CD1c-positive myeloid dendritic cell (primary cell): ENCODE data around the gene C2CD4A.

ENCODE experiments used
- DNase-seq: peaks from one replicate; pipeline ENCODE4 v3.0.0-alpha.2; 2016; ENCODE audit errors: extremely low spot score

C2CD4A gene

DNA sequence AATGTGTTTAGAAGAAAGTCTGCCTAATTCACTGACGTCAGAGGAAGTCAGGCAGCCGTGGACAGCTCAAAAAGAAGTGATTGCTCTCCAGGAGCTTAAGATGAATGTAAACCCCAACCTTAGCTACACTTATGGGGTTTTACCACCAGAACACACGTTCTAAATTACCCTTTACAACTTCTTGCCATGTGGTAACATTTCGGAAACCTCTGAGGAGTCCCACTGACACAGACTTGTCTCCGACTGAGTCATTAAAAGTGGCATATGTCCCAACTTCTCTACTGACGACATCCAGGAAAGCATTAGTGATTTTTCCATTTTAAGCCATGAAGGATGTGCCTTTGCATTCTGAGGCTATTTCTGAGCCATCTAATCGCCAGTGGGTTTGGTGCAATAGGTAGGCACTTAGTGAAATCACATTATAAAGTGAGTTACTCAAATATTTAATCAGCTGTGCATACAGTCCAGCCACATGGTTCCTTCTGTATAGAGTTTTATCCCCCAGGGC lies 32.4 kb downstream of the C2CD4A start:
- DNase-seq = peak; percentile 6

DNA sequence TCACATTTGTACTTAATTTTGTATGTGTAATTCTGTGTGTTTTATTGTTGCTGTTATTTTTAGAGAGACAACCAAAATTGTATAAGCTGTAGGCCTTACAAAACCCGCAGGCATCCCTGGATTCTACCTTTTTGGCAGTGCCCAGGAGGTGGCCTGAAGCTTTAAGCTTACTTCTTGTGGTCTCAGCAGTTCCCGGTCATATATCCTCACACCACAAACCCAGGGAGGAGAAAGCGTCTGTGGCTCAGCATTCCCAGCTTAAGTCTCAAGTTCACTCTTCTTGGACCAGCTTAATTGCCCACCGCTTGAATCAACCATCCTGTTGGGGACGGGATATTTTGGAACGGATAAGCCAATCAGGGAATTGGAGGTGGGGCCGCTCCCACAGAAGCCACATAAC lies 36.7 kb downstream of the C2CD4A start:
- DNase-seq = no peak

DNA sequence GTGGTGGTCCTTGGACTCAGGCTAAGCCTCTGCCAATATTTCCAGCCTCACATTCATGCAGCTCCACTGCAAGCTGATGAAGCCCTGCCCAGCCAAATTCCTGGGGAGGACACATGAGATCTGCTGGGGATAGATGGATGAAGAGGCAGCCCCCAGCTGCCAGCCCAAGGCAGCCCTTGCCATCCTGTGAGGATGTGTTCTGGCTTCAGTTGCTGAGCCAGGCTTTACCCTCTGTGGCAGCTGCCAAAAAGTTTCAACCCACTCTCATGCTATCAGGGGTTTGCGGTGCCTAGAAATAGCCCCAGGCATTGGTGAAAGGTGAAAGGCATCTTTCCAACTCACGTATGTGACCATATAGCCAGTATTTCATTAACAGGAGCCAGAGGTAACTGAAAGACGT lies 37.6 kb downstream of the C2CD4A start:
- no peak for DNase-seq

DNA sequence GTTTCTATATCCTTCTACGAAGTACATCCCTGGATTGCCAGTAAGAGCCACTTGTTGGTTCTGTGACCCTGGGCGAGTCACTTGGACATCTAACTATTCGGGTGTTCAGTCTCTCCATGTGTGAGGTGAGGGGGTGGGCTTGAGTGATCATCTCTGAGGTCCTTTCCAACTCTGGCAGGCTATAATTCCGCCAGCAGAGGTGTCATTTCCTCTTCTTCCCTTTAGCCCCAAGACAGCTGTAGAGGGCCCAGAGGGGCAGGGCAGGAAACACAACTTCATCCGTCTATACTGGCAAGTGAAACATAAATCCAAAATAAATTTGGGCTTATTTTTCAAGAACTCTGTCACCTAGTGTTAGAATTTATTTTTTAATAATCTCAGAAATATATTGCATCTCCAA lies 38.1 kb downstream of the C2CD4A start:
- DNase-seq = no peak

DNA sequence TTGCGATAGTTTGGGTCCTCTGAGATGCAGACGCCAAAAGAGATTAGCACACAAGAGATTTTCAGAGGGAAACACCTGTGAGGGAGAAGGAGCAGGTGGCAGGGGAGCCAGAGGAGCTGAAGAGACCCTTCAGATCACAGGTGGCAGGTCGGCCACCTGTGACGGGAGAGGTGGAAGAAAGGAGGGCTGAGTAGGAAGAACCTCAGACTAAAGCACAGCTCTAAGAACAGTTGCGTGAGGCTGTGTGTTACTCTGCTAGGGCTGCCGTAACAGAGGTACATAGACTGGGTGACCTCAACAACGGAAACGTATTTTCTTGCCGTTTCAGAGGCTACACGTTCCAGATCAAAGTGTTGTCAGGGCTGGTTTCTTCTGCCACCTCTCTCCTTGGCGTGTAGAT lies 38.5 kb downstream of the C2CD4A start:
- no peak for DNase-seq

DNA sequence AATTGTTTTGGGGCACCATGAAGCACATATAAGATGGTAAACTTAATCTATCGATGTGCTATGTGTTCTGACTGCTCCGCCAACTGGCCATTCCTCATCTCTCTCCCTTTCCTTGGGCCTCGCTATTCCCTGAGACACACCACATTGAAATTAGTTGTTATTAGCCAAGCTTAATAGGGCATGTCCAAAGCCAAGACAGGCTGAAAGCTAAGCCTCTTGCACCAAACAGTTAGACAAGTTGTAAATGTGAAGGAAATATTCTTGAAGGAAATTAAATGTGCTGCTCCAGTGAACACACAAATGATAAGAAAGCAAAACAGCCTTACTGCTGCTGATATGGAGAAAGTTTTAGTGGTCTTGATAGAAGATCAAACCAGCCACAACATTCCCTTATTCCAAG lies 39.3 kb downstream of the C2CD4A start:
- no peak for DNase-seq

DNA sequence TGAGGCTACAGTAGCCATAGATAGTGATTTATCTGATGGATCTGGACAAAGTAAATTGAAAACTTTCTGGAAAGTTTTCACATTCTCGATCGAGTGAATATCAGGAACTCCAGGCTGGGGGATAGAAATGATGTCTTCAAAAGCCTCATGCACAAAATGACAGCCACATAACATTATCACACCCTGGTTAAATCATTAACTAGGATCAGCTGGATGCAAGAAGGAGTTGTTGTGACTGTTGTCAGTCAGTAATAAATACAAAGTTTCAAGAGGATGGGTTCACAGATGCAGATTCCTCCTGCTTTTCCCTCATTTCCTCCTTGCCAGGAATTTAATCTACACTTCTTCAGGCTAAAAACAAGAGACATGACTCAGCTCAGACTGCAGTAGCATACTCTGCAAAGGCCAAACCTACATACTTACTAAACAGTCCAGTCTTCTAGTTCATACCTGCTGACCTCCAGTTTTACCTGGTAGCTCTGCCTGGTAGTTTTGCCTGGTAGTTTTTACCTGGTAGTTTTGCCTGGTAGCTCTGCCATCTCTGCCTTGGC lies 40.9 kb downstream of the C2CD4A start:
- no peak for DNase-seq

DNA sequence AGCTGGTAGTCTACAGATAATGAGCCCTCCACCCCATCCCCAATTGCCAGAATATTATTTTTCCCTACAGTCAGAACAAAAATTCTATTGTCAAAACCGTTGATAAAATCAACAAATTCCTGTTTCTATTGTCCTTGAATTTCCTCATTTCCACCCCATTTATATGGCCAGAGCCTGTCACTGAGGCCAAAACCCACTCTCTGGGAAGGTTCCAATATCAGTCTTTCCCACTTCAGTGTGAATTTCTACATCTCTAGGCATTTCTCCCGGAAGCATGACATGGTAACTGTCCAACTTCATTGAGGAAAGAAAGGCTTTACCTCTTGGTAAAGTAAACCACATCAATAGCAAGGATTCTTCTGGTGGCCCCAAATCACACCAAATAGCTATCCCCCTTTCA lies 41.6 kb downstream of the C2CD4A start:
- no peak for DNase-seq

DNA sequence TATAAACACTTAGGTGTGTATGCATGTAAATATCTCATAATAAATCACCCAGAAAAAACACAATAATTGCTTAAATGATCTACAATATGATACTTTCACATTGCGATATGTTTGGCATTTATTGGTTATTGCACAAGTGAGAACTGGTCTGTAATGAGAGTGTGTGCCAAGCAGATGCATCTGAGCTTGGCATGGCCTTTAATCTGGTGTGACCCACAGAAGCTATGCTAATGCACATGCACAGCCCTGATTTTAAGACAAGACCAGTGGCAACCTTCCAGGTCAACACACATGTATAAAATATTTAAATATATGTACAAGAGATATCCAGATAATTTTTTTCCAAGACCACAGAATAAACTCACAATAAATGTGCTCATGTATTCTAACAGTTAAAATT lies 42.7 kb downstream of the C2CD4A start:
- DNase-seq = no peak

DNA sequence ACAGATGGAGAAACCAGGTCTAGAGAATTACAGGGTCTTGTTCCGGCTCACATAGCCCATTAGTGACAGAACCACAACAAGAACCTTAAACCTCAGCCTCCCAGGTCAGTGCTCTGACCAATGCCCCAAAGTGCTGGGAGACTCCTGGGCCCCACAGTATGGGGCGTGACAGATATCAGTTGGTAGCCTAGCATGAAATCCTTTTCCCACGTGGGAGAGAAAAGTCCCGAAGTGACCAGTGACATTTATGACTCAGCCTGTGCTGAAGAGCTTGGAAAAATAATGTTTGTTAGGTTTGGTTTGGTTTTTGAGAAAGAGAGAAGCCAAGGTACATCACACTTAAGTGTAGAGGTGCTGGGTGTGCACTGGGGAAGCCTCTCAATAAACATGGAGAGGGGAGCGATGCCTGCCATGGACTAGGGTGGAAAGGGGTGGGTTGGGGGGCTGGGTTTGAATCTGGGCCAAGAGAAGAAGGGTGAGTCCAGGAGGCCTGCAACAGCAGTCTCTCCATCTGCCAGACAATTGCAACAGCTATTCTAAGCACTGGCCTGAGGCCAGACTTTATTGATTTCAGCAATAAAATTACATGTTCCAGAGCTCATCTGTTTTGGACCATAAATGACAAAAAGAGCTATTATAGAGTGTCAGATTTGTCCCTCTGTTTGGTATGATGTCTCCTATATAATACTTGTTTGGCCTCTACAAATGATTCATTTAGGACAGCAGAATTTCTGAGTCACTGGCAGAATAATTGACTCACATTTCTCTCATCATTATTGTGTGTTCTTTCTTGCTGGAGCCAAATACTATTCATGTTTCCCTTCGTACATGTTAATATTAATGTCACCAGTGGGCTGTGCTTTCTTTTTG lies 43.4 kb downstream of the C2CD4A start:
- no peak for DNase-seq

DNA sequence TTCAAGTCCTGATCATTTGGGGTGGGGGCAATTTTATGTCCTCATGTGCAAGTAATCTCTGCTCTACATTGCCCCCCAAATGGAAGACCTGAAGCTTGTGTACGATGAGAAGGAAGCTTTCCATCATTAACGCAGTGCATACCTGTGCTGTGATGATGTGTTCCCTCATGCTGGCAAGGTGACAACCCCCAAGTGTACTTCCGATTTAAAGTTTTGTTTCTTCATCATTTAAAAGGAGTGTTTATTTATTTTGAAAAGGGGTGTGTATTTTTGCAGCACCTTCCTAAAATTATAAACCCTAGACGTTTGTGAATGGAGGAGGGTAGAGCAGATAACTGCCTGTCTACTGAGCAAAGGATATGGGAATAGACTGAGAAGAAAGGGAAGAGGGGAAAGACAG lies 45.3 kb downstream of the C2CD4A start:
- DNase-seq = no peak

DNA sequence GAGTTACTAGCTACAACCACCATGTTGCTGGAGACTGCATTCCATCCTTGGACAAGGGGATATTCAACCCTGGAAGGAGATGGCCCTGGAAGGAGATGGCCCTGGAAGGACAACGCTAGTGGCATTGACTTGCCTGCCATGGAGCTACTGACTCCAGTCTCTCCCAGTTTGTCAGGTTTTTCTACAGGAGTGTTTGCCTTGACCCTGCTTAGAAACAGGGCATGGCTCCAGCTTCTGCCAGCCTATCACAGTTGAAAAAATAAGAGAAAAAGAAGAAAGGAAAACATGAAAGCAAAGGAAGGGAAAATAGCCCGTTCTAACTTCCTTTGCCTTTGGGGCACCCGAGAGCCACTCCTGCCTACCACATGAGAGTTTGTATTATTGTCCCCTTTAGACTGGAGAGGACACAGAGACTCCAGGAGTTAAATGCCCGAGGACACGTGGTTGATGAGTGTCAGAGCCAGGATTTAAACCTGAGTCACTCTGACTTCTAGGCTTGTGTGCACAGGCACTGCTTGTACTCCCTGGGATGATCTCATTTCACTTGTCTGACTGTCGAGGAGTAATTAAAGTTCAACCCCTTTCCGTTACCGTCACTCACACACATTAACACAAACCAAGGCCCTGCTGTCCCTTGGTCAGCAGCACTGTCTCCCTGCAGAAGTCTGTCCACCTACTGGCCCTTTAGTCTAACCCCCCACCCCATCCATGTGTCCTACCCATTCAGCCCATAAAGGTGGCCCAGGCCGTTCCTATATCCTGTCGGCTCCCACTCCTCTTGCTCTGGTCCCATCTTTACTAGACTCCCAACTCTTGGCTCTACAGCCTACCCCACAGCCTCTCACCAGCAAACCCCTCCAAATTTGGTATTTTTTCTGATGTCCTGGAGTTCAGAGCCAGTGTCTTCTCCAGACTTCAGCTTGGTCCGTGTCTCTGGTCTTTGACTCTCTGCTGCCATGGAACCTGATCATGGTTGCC lies 46.1 kb downstream of the C2CD4A start:
- DNase-seq = no peak

DNA sequence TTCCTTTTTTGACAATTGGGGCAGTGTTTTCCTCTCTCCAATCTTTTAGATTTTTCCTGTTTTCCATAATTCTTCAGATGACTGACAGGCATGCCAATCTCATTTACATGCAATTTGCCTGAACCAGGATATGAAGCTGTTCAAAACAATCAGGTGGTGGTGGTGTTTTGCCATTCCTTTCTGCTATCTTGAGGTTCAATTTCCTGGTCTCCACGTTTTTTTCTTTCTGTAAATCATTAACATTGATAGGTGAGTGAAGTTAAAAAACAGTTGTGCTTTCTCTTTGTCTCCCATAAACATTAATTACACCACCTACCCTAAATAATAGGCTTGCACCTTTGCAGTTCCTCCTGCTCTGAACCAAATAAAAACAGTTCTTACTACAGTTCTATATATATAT lies 49.1 kb downstream of the C2CD4A start:
- no peak for DNase-seq

DNA sequence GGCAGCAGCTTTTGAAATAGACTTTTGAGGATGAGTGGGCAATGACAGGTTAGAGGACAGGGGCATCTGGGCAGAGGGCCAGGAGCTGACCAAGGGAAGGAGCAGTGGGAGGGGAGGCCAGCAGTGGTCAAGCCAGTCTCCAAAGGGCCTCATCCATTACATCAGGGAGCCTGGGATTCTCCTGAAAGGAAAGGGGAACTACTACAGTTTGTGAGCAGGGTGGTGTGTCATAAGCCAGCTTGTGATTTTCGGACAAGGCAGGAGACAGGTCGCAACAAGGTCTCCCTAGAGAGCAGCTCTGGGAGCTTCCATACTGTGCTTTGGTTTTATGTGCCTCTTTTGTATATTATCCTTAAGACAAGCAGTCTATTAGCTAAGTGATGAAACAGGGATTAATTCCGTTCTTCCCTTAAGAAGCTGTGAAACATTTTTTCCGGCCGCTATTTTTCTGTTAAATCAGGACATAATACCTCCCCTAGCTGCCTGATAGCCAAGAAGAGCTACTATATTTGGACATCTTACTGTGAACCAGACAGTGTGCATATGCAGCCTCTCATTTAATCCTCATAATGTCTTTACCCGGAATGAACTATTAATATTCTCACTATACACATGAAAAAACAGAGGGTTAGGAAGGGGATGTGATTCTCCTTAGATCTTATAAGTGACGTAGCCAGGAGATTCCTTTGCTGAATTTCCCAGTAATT lies 51.9 kb downstream of the C2CD4A start:
- DNase-seq = peak; percentile 48

DNA sequence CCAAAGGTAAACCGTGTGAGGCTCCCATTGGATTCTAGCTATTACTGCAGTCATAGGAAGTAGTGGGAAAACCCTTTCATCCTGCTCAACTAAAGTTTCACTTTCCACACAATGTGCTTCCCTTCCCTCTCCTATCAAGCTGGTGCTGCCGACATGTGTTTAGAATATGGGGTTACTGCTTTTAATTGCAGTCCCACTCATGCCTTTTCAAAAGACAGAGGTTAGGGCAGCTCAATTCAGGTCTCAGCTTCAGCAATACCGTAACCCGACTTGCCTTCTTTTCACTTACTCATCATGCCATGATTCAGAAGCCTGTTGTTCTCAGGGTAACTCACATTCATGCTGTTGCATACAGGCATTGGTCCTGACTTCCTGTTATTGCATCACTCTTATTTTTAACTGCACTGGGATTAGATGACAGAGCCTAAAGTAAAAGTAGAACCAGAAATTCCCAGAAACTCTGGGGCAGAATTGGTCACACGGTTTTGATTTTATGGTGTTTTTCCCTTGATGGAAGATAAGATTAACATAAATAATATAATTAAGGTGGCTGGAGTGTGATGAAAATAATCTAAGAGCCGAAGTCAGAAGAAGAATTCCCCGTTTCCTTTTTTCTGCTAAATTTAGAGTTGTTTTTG lies 52.6 kb downstream of the C2CD4A start:
- peak; percentile 65 for DNase-seq

DNA sequence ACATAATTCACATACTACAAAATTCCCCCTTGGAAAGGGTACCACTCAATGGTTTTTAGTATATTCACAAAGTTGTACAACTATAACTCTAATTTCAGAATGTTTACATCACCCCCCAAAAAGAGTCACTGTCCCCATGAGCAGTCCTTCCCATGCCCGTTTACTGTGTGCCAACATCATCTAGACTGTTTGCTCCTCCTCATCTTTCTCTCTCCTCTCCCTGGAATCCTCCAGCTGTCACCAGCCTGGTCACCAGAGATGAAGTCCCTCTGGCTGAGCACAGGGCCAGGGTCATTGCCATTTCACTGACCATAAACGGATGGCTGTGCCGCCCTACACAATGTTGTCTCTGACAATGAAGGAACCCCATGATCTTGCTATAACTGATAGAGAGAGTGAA lies 53.1 kb downstream of the C2CD4A start:
- no peak for DNase-seq
